GM04504 (cell line): ENCODE data around the gene ARAP2.

Experiments used
- DNase-seq: peaks from one replicate; pipeline ENCODE4 v3.0.0-alpha.2; 2012; ENCODE audit warnings: low read depth

ARAP2 gene

GRCh38 chr4:36099509-36099908, 144.8 kb downstream of the ARAP2 start:
- DNase-seq: no peak

- no peak for DNase-seq
These were observed 149.3 kb downstream of the ARAP2 start for GRCh38 chr4:36094995-36095394.

- no peak for DNase-seq
These were observed 152.3 kb downstream of the ARAP2 start for GRCh38 chr4:36091997-36092396.

- DNase-seq: no peak
These were observed 155.8 kb downstream of the ARAP2 start for GRCh38 chr4:36088542-36088941.

GRCh38 chr4:36086261-36086786, 158.0 kb downstream of the ARAP2 start:
- DNase-seq: no peak

- DNase-seq: no peak
These were observed 161.5 kb downstream of the ARAP2 start for GRCh38 chr4:36082817-36083216.

GRCh38 chr4:36081185-36081584, 163.1 kb downstream of the ARAP2 start:
- no peak for DNase-seq

- no peak for DNase-seq
These were observed 164.6 kb downstream of the ARAP2 start for GRCh38 chr4:36079666-36080065.

- no peak for DNase-seq
These were observed 166.0 kb downstream of the ARAP2 start for GRCh38 chr4:36078319-36078718.

- no peak for DNase-seq
These were observed 171.8 kb downstream of the ARAP2 start for GRCh38 chr4:36072529-36072928.

- DNase-seq: no peak
These were observed 177.2 kb downstream of the ARAP2 start for GRCh38 chr4:36067116-36067515.

GRCh38 chr4:36065274-36065871, 178.9 kb downstream of the ARAP2 start:
- no peak for DNase-seq

GRCh38 chr4:36064117-36064516, 180.2 kb downstream of the ARAP2 start:
- DNase-seq: no peak

GRCh38 chr4:36056136-36056535, 188.2 kb downstream of the ARAP2 start:
- no peak for DNase-seq

GRCh38 chr4:36054694-36055422, 189.5 kb downstream of the ARAP2 start:
- DNase-seq: no peak

GRCh38 chr4:36053930-36054329, 190.4 kb downstream of the ARAP2 start:
- DNase-seq: no peak

GRCh38 chr4:36051634-36052033, 192.7 kb downstream of the ARAP2 start:
- no peak for DNase-seq

GRCh38 chr4:36046026-36046425, 198.3 kb downstream of the ARAP2 start:
- DNase-seq: no peak

- DNase-seq: no peak
These were observed 200.4 kb downstream of the ARAP2 start for GRCh38 chr4:36043901-36044300.

GRCh38 chr4:36043241-36043640, 201.1 kb downstream of the ARAP2 start:
- DNase-seq: no peak

- DNase-seq: no peak
These were observed 202.0 kb downstream of the ARAP2 start for GRCh38 chr4:36042122-36042970.

GRCh38 chr4:36041340-36041739, 203.0 kb downstream of the ARAP2 start:
- DNase-seq: no peak

- DNase-seq: no peak
These were observed 205.3 kb downstream of the ARAP2 start for GRCh38 chr4:36039026-36039425.
